ENCODE data around the gene EIF2B2.

The EIF2B2 gene

DNA sequence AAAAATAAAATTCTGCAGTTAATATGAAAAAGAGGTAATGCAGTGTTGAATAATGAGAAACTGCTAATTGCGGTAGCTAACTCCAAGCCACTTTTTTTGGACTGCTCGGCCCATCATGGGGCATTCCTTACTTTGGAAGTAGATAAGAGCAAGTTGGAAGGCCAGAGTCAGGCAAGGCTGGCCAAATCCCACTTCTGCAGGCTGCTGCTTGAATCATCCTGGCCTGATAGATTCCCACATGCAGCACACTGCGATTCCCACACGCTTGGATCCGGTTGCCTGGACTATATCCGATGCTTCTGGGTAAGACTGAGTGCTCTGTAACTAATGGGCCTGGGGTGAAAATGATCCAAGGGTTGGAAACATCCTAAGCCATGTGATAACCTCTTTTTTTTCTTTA, 10.6 kb downstream of the EIF2B2 start:
- Histone ChIP-seq H3K27me3 (ENCODE audit: insufficient read depth, insufficient read length) (no peaks in the 10 kb centered on the region), H3K36me3 (ENCODE audit: insufficient read depth, insufficient read length, low read length) (peaks cover 69% of the 10 kb centered on the region), H3K4me3 (ENCODE audit: insufficient read length, low read depth) (no peak overlapping the region), H3K4me1 (ENCODE audit: insufficient read depth, insufficient read length) (no peaks in the 10 kb centered on the region), H3K9ac (ENCODE audit: insufficient read length, low read depth) (no peak overlapping the region), H3K9me3 (ENCODE audit: insufficient read depth, low read length) (no peaks in the 10 kb centered on the region)
- DNase-seq (ENCODE audit: low read depth, low spot score): no peak
- TF ChIP-seq YY1 (IDR thresholded peaks at IDR 0.05; ENCODE audit: insufficient read depth, insufficient read length) (no peak), ZNF274 (IDR thresholded peaks at IDR 0.05; ENCODE audit: low read depth, low read length) (no peak), SUZ12 (IDR thresholded peaks at IDR 0.05; ENCODE audit: extremely low read depth, insufficient read depth, insufficient read length) (no peak)

DNA sequence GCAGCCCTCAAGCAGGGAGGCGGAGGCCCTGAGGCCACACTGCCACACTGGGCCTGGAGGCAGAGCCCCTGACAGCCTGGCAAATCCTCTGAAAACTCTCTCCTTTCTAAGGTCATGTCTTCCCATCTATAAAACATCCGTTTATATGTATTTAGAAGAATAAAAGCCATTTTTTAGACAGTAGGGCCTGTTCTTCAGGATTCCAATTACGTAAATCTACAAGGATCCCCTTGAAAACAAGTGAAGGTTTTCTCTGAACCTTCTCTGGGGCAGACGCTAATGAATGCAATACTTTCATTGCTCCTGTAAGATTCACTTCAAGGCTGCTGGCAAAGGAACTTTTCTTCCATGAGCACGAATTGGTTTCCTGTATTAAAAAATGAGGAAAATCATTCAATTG, 12.8 kb downstream of the EIF2B2 start:
- Histone ChIP-seq H3K4me3 (ENCODE audit: insufficient read length, low read depth) (no peak overlapping the region), H3K4me1 (ENCODE audit: insufficient read depth, insufficient read length) (no peaks in the 10 kb centered on the region), H3K36me3 (ENCODE audit: insufficient read depth, insufficient read length, low read length) (peaks cover 60% of the 10 kb centered on the region), H3K27me3 (ENCODE audit: insufficient read depth, insufficient read length) (no peaks in the 10 kb centered on the region), H3K9ac (ENCODE audit: insufficient read length, low read depth) (no peak overlapping the region), H3K9me3 (ENCODE audit: insufficient read depth, low read length) (no peaks in the 10 kb centered on the region)
- DNase-seq (ENCODE audit: low read depth, low spot score): no peak
- no peak for TF ChIP-seq ZNF274 (IDR thresholded peaks at IDR 0.05; ENCODE audit: low read depth, low read length)
- TF ChIP-seq SUZ12 (IDR thresholded peaks at IDR 0.05; ENCODE audit: extremely low read depth, insufficient read depth, insufficient read length): no peak
- TF ChIP-seq YY1 (IDR thresholded peaks at IDR 0.05; ENCODE audit: insufficient read depth, insufficient read length): no peak

DNA sequence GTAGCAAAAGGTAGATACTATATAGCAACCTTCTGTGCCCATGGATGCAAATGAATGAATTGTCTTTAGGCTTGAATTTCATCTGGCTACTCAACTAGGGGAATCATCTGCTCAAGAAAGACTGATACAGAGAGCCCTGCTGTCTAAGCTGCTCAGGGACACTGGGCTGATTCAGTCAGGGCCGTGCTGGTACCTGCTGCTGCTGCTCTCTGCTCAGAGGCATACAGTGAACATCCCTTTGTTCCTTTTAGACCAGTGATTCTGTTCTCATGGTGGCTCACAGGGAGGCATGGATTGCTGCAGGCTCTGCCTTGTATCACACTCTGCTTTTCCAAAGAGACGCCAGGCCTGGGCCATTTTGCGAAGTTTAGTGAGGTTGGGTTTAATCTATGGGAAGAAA, 14.1 kb downstream of the EIF2B2 start:
- no peak overlapping the region for H3K9ac ChIP-seq (ENCODE audit: insufficient read length, low read depth)
- no peaks in the 10 kb centered on the region for H3K4me1 ChIP-seq (ENCODE audit: insufficient read depth, insufficient read length)
- no peaks in the 10 kb centered on the region for H3K27me3 ChIP-seq (ENCODE audit: insufficient read depth, insufficient read length)
- H3K4me3 ChIP-seq (ENCODE audit: insufficient read length, low read depth): no peak overlapping the region
- peaks cover 56% of the 10 kb centered on the region for H3K36me3 ChIP-seq (ENCODE audit: insufficient read depth, insufficient read length, low read length)
- DNase-seq (ENCODE audit: low read depth, low spot score): no peak
- TF ChIP-seq ZNF274 (IDR thresholded peaks at IDR 0.05; ENCODE audit: low read depth, low read length): no peak
- TF ChIP-seq YY1 (IDR thresholded peaks at IDR 0.05; ENCODE audit: insufficient read depth, insufficient read length): no peak
- TF ChIP-seq SUZ12 (IDR thresholded peaks at IDR 0.05; ENCODE audit: extremely low read depth, insufficient read depth, insufficient read length): no peak
- no peaks in the 10 kb centered on the region for H3K9me3 ChIP-seq (ENCODE audit: insufficient read depth, low read length)

DNA sequence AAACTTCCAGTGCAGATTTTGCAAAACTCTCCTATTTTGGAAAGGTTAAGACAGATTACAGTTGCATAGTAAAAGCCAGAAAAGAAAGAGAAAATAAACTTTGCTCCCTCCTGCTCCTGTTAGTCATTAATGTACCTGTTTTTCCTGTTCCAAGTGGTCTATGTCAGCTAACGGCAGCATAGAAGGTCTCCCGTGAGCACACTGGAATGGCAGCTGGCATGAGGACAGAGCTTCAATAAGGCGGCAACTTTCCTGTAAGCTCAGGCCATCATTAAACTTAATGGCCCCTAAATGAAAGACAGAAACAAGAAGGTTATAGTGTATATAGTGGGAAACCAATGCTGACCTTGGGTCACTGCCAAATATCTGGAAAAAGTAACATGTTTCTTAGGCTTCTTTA, 16.0 kb downstream of the EIF2B2 start:
- no peak overlapping the region for H3K9ac ChIP-seq (ENCODE audit: insufficient read length, low read depth)
- H3K4me3 ChIP-seq (ENCODE audit: insufficient read length, low read depth): no peak overlapping the region
- no peaks in the 10 kb centered on the region for H3K27me3 ChIP-seq (ENCODE audit: insufficient read depth, insufficient read length)
- H3K36me3 ChIP-seq (ENCODE audit: insufficient read depth, insufficient read length, low read length): peaks cover 48% of the 10 kb centered on the region
- no peaks in the 10 kb centered on the region for H3K4me1 ChIP-seq (ENCODE audit: insufficient read depth, insufficient read length)
- TF ChIP-seq YY1 (IDR thresholded peaks at IDR 0.05; ENCODE audit: insufficient read depth, insufficient read length): no peak
- no peak for TF ChIP-seq ZNF274 (IDR thresholded peaks at IDR 0.05; ENCODE audit: low read depth, low read length)
- no peak for TF ChIP-seq SUZ12 (IDR thresholded peaks at IDR 0.05; ENCODE audit: extremely low read depth, insufficient read depth, insufficient read length)
- no peaks in the 10 kb centered on the region for H3K9me3 ChIP-seq (ENCODE audit: insufficient read depth, low read length)
- no peak for DNase-seq (ENCODE audit: low read depth, low spot score)

DNA sequence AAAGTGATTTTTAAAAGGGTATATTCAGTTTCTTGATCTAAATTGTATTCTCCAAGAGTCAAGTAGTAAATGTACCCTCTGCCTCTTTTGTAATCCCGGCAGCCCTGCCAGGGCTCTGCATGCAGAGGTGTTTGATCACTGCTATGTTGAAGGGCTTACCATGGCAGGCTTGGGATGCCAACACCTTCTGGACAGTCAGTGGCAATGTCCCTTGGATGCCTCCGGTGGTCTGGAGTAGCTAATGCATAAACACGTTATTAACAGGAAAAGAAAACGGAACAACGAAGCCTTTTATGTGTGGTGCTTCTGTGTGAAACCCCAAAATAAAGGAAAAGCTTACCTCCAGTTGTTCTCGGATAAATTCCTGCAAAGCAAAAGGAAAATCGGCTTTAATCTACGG, 19.9 kb downstream of the EIF2B2 start:
- Histone ChIP-seq H3K9me3 (ENCODE audit: insufficient read depth, low read length) (no peaks in the 10 kb centered on the region), H3K36me3 (ENCODE audit: insufficient read depth, insufficient read length, low read length) (peaks cover 39% of the 10 kb centered on the region)
- DNase-seq (ENCODE audit: low read depth, low spot score): no peak

DNA sequence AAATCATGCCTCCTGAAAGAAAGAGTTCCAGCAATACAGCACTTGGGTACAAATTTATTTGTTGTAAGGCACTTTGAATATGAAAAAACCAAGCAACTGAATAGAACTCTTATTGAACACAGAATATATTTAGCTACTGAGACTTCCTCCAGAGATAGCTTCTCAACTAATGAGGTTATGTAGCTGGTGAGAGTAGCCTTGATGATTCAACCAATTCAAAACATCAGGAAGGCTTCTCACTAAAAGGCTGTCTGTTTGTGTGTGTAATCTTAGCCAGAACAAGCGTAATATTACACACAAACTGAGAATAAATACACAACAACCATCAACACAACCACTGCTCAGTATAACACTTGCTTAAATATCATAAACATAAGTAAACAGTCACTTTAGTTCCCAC, 20.4 kb downstream of the EIF2B2 start:
- H3K9ac ChIP-seq (ENCODE audit: insufficient read length, low read depth): no peak overlapping the region
- no peaks in the 10 kb centered on the region for H3K27me3 ChIP-seq (ENCODE audit: insufficient read depth, insufficient read length)
- H3K36me3 ChIP-seq (ENCODE audit: insufficient read depth, insufficient read length, low read length): peaks cover 38% of the 10 kb centered on the region
- DNase-seq (ENCODE audit: low read depth, low spot score): no peak
- no peak overlapping the region for H3K4me3 ChIP-seq (ENCODE audit: insufficient read length, low read depth)
- H3K4me1 ChIP-seq (ENCODE audit: insufficient read depth, insufficient read length): no peaks in the 10 kb centered on the region
- H3K9me3 ChIP-seq (ENCODE audit: insufficient read depth, low read length): no peaks in the 10 kb centered on the region
- TF ChIP-seq YY1 (IDR thresholded peaks at IDR 0.05; ENCODE audit: insufficient read depth, insufficient read length): no peak
- no peak for TF ChIP-seq SUZ12 (IDR thresholded peaks at IDR 0.05; ENCODE audit: extremely low read depth, insufficient read depth, insufficient read length)

More for the DNA sequence above, 19.9 kb downstream of the EIF2B2 start:
- no peak overlapping the region for H3K4me3 ChIP-seq (ENCODE audit: insufficient read length, low read depth)
- TF ChIP-seq SUZ12 (IDR thresholded peaks at IDR 0.05; ENCODE audit: extremely low read depth, insufficient read depth, insufficient read length): no peak
- no peak for TF ChIP-seq ZNF274 (IDR thresholded peaks at IDR 0.05; ENCODE audit: low read depth, low read length)
- TF ChIP-seq YY1 (IDR thresholded peaks at IDR 0.05; ENCODE audit: insufficient read depth, insufficient read length): no peak
- no peaks in the 10 kb centered on the region for H3K27me3 ChIP-seq (ENCODE audit: insufficient read depth, insufficient read length)
- H3K4me1 ChIP-seq (ENCODE audit: insufficient read depth, insufficient read length): no peaks in the 10 kb centered on the region
- no peak overlapping the region for H3K9ac ChIP-seq (ENCODE audit: insufficient read length, low read depth)

DNA sequence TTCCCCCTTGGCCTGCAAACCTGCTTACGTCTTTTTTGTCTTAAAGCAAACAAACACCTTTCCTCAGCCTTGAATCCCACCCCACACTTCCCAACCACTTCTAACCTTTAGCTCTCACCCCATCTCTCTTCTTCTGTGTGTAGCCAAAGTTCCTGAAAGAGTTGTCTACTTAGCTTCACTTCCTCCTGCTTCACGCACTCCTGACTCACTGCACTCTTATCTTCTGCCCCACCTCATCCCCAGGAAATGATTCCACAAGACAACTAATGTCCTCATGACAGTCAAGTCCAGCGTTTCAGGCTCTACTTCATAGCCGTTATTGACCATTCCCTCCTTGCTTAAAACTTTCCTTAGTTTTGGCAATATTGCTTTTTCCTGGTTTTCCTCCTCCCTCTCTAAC, 22.4 kb downstream of the EIF2B2 start:
- Histone ChIP-seq H3K9me3 (ENCODE audit: insufficient read depth, low read length) (no peaks in the 10 kb centered on the region), H3K4me1 (ENCODE audit: insufficient read depth, insufficient read length) (no peaks in the 10 kb centered on the region), H3K4me3 (ENCODE audit: insufficient read length, low read depth) (no peak overlapping the region), H3K27me3 (ENCODE audit: insufficient read depth, insufficient read length) (no peaks in the 10 kb centered on the region), H3K36me3 (ENCODE audit: insufficient read depth, insufficient read length, low read length) (peaks cover 32% of the 10 kb centered on the region), H3K9ac (ENCODE audit: insufficient read length, low read depth) (no peak overlapping the region)
- no peak for DNase-seq (ENCODE audit: low read depth, low spot score)
- no peak for TF ChIP-seq ZNF274 (IDR thresholded peaks at IDR 0.05; ENCODE audit: low read depth, low read length)
- TF ChIP-seq YY1 (IDR thresholded peaks at IDR 0.05; ENCODE audit: insufficient read depth, insufficient read length): no peak

DNA sequence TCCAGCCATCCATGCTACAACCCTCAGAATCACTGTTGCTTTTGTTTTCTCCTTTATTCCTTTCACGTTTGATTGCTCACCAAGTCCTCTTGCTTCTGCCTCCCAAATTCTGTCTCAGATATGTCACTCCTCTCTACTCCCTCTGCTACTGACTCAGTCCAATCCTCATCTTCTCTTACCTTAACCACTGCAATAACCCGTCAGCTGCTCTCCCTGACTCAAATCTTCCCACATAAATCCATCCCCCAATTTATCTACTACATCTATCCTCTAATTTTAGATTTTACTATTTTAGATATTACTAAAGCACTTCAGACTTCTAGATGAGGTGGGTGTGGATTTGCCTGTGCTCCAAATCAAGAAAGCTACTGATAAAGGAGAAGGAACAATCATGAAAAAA, 23.2 kb downstream of the EIF2B2 start:
- Histone ChIP-seq H3K4me3 (ENCODE audit: insufficient read length, low read depth) (no peak overlapping the region), H3K4me1 (ENCODE audit: insufficient read depth, insufficient read length) (no peaks in the 10 kb centered on the region), H3K9me3 (ENCODE audit: insufficient read depth, low read length) (no peaks in the 10 kb centered on the region), H3K36me3 (ENCODE audit: insufficient read depth, insufficient read length, low read length) (peaks cover 31% of the 10 kb centered on the region), H3K9ac (ENCODE audit: insufficient read length, low read depth) (no peak overlapping the region), H3K27me3 (ENCODE audit: insufficient read depth, insufficient read length) (no peaks in the 10 kb centered on the region)
- TF ChIP-seq ZNF274 (IDR thresholded peaks at IDR 0.05; ENCODE audit: low read depth, low read length) (no peak), SUZ12 (IDR thresholded peaks at IDR 0.05; ENCODE audit: extremely low read depth, insufficient read depth, insufficient read length) (no peak), YY1 (IDR thresholded peaks at IDR 0.05; ENCODE audit: insufficient read depth, insufficient read length) (no peak)
- DNase-seq (ENCODE audit: low read depth, low spot score): no peak

Measured in NT2/D1 (cell line).